Measurements from ENCODE around the gene SCN2A.

GRCh38 chr2:165408186-165408585, 169.0 kb downstream of the SCN2A start:
- no peak for TF ChIP-seq CTCF (conservative IDR thresholded peaks at IDR 0.05)
- no peak for TF ChIP-seq EZH2 (IDR thresholded peaks at IDR 0.05; ENCODE audit: low read depth)
